Left hindlimb (tissue), 1 donor: ENCODE results near the gene SMNDC1.

Experiments used
- DNase-seq: peaks from one replicate; pipeline ENCODE4 v3.0.0-alpha.2; 2018

The SMNDC1 gene

DNA sequence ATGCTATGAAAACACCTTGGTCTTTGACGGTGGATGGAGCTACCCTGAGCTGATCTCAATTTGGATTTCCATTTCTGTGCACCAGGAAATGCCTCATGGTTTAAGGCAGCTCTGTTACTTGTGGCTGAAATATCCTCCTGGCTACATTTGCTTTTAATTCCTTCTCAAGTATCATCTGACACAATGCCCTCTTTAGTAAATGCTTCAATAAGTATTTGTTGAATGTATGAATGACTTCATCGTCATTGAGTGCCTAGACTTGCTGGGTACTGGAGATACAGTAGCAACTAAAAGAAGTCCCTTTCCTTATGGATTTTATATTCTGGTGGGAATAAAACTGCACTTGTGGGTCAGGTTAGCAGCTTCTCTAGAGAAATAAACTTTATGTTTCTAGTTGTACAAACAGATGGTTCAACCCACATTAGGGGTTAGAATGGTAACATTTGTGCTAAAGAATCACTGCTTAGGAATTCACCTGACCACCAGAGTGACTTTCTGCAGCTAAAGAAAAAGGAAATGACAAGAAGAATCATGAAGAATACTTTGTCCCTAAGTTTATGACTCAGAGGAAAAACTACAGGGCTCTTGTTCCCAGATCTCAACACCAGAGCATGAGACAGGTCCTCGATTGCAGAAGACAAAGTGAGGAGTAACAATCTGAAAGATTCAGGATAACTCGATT is 21.8 kb upstream of the SMNDC1 start:
- no peak for DNase-seq

DNA sequence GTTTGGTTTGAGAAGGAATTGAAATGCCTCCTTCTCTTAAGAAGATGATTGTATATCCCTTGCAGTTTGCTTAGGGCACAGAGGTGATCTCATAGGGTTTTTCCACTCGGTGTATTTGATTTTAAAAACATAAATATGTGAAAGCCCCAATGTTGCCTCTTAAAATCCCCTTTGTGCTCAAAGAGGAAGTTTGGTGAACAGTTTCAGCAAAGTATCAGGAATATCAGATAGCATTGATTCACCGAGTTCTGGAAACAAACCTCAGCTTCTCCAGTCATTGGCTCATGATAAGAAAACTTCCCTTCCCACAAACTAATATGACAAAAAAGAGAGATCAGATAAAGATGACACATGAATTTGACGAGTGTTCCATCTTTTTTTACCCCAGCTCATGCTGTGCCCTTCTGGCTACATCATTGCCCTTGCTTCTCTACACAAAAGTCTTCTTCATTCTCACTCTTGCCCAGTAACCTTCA is 20.1 kb upstream of the SMNDC1 start:
- no peak for DNase-seq

DNA sequence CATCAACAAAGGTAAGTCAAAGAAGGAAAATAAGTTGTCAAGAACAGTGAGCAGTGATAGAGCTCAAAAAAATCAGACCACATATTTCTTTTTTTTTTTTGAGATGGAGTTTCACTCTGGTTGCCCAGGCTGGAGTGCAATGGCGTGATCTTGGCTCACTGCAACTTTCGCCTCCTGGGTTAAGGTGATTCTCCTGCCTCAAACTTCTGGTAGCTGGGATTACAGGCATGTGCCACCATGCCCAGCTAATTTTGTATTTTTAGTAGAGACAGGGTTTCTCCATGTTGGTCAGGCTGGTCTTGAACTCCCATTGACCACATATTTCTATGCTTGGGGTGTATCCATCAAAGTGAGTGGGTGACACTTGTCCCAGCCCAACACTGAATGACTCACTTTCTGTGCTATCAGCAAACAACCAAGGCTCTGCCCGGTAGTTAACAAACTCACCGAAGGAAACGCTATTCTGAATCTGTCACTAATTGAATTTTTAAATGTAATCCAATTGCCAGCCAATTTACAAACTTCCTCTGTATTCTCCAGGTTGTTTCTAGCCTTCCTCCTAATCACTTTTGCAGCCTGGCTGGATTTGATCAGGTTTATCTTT is 19.6 kb upstream of the SMNDC1 start:
- DNase-seq = no peak

DNA sequence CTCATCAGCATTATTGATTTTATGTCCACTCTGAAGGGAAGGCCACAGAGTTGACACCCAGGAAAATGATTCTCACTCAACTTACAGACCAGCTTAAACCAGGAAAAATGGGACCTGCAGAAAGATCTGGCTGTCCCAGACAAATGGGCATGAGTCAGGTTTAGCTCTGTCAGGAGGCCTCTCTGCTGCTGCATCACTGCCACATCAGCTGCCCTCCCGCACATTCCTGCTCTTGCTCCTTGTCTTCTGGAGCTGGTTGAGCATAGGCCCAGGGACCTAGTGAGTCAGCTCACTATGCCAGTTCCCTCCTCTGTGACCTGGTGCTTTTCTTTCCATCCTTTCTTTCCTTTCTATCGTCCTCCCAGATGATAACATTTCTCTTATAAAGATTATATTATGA is 18.8 kb upstream of the SMNDC1 start:
- no peak for DNase-seq

DNA sequence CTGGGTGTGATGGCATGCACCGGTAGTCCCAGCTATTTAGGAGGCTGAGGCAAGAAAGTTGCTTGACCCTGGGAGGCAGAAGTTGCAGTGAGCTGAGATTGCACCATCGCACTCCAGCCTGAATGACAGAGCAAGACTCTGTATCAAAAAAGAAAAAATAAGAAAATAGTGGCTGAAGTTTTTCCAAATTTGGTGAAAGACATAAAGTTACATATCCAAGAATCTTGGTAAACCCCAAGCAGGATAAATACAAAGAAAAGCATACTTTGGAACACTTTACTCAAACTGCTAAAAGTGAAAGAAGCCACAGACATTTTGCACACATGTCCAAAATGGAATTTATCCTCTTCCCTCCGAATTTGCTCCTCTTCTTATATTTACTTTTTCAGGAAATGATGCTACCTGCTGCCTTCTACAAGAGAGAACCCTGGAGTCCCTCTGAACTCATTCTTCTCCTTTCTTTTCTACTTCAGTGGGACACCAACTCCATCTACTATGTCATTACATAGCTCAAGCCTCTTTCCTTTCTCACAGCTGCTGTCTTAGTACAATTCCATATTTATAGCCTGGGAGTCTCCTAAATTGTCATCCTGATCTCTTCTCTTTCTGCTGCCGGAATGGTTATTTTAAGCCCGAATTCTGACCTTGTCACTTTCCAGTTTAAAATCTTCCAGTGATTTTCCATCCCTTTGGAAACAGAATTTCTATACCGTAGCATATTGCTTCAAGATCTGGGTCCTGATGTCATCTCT is 17.3 kb upstream of the SMNDC1 start:
- DNase-seq = no peak

DNA sequence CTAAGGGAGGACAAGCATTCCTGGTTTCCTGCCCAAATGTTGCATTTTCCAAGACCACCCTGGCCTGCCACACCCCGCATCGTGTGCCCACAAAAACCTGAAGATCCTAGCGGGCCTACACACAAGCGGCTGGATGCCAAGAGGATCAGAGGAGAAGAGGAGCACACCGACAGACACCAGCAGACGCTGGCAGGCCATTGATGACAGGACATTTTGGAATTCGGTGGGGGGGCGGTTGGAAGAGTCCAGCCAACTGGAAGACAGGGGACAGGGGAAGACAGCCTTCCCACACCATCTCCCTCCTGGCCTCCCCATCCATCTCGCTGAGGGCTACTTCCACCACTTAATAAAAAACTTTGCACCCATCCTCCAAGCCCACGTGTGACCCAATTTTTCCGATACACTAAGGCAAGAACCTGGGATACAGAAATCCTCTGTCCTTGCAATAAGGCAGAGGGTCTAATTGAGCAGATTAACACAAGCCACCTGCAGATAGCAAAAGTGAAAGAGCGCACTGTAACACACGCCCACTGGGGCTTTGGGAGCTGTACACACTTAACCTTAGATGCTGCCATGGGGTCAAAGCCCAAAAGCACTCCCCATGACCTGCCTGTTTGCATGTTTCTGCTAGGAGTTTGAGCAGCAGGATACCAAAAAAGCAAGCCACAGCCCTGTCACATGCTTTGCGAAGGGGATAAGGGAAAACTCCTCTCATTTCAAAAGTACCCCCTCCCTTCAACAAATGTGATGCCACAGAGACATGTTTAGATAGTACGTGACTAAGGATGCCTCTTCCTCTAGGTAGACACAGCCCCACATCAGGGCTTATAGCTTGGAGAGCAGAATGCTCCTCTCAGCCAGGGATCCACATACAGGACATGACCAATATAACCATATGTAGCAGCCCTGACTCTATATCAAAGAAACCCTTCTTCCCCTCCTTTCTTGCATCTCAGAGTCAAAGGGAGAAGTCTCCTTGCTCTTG is 13.4 kb upstream of the SMNDC1 start:
- no peak for DNase-seq

DNA sequence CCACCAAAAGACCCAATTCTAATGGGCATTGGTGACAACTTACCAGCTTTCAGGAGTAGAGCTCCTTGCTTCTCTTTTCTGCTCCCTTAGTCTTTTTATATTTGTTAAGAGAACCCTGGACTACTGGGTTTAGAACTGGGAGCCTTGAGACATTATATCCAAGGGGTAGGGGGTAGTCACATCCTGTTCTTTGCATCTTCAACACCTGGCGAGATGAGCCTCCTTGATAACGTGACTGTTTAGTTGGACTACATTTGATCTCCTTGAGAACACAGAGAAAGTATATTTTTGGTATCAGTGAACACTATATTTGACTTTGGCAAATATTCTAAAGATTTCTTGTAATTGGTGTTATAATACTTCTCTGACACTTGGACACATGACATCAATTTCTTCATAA is 9.0 kb upstream of the SMNDC1 start:
- DNase-seq = no peak

DNA sequence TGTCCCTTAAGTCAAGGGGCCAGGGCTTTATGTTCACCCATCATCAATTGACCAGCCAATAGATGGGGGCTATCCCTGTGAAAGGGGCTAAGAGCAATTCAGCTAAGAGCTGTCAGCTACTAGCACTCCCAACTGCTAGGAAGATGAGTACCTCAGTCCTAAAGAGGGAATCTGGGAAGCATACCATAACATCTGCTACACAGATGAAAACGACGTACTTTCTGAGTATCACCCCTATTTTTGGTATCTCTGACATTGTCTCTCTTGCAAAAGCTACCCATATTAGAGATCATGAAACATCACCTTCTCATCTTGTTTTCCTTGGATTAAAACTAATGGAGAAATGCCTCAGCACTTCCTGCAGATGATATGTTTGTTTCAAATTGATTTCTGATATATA is 7.5 kb upstream of the SMNDC1 start:
- no peak for DNase-seq

DNA sequence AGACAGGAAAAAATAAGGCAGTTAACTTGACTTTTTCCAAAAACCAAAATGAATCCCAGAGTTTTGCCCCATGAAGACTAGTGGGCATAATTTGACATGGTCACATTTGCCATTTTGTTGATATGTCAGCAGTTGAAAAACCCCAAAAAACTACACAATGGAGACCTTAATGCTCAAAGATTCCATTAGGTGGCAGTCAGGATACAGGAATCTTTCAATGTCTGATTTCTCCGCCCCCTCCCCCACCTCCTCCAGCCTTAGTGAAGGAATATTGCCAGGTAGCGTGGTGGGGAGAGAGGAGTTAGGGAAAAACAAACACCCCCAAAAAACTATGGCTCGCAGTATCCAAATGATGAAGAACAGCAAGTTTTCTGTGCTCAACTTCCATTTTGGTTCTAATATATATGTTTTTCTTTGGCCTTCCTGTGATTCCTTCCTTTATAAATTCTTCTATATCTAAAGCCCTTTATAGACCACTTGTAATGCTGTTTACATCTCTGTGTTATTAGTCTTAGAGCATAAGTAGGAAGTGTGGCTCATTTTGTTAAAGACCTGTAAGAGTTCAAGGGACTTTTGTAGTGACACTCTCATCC is 6.7 kb upstream of the SMNDC1 start:
- DNase-seq = peak; percentile 44

DNA sequence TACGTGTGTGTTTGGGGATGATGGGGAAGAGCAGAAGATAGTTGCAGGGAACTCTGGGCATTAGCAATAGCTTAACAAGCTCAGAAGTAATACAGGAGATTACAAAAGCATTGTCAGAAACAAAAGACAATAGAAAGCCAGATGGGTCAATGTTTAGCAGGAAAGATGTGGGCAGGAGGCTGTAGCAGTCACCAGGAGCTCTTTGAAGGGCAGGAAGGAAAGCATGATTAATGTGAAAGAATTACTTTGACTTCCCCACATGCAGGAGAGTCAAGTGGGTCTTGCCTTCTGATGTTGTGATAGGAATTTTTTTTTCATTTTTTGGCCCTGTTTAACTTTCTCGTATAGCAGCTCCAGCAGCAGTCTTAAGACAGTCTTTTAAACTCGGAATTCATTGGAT is 6.0 kb upstream of the SMNDC1 start:
- DNase-seq = no peak

DNA sequence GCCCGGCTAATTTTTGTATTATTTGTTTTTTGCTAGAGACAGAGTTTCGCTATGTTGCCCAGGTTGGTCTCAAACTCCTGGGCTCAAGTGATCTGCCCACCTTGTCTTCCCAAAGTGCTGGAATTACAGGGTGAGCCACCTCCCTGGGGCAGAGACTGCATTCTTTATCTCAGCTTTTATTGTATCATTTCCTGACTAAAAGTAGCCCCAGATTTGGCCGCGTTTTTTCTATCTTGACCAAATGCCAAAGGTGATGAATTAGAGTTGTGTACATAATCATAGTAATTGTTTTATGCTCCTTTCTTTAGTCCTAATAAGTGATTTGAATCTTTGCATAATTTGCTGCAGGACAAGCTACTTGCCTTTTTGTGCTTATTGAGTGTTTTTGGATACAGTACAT is 3.1 kb upstream of the SMNDC1 start:
- DNase-seq = no peak

DNA sequence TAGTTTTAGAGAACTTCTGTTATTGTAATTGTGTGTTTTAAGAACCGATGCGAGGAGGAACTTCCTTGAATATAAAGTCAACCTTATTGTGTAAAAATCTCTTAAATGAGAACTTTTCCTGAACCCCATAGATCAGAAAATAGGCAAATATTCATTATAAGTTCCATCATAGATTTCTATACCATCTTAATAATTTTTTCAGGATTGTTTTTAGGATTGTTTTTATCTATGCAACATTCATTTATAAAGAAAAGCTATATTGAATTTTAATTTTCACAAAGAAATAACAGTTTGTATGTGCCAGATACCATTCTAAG is 1.7 kb upstream of the SMNDC1 start:
- DNase-seq = no peak

DNA sequence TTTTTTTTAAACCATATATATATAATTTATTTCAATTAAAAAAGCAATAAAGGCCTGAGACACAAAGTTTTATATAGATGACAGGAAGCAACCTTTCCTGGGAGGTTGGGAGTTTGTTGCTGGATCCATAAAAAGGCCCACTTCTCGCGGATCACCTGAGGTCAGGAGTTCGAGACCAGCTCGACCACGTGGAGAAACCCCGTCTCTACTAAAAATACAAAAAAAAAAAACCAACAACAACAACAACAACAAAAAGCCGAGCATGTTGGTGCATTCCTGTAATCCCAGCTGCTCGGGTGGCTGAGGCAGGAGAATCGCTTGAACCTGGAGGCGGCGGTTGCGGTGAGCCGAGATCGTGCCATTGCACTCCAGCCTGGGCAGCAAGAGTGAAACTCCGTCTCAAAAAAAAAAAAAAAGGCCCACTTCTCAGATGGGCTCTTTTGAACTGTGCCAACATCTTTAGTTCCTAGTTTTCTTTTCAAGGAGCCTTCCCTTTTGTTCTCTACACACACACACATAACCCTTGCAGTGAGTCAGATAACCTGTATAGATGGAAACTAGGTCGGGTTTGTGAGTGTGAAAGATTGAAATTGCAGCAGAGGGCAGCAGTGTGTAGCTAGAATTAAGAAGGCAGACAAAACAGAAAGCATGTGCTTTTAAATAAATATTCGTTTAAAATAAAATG is 1.2 kb upstream of the SMNDC1 start:
- no peak for DNase-seq

DNA sequence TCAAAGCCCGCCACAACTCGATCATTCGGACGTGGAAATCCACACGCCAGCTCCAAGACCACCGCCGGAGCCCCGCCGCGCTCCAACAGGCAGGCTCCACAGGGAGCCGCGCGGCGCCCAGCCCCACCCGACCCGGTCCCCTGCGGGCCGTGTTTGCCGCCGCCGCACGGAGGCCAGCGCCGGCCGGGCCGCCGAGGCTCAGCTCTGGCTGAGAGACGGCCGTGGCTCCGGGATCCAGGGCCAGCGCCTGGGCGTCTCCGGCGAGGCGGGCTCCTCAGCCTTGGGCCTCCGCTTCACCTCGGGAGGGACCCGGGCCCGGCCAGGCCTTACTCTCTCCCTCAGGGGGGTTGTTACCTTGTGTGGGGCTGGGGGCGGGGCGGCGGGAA is 333 bp downstream of the SMNDC1 start:
- DNase-seq = no peak

DNA sequence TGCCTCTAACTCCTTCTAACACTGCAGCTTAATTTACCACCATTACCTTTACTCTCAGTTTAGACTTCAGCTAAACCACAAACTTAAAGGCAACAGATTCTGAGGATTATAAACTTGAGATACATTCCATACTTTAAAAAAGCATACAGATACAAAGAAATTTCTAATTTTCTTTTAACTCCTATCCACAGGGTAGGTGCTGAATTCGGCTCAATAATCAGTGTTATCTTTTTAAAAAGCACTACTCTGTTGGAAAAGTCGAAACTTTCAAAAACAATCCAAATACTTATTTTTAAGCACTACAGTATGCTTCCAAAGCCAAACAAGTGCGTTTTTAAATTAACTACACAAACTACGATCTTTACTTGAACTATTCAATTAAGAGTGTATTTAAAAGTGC is 1.0 kb downstream of the SMNDC1 start:
- DNase-seq = no peak

DNA sequence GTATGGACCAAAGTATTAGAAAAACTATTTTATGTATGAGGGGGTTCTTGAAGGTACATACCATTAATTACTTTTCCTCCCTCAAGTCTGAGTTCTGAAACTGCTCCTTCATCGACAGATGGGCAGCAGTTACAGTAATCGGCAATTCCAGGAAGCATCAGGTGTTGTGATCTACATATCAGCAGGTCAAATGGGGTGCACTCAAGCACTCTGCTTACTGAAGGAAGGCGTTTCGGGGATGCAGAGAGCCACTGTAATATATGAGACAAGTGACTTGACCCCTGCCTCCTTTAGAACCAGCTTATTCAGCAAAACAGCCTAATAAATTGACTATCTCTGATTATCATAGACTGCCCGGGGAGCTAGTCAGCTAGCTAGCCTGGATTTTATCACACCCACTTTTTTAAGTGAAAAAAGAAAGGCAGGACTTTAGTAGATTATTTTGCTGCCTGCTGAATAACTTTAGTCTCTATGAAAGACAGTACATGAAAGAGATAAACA is 4.2 kb downstream of the SMNDC1 start:
- DNase-seq = no peak

DNA sequence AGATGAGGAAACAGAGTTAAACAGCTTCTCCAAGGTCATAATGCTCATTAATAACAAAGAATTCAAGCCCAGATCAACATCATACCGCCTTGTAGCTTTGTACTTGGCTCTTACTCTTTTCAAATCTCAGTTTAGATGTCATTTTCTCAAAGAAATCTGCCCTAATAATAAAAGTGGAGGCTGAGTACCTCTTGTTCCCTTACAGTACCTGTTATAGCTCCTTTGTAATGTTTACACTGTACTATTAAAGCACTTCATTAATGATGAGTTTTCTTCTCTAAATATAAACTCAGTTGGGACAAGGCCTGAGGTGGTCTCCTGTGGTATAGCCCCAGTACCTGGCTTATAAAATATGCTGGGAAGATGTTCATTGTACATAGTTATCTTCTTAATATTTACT is 7.8 kb downstream of the SMNDC1 start:
- DNase-seq = no peak

DNA sequence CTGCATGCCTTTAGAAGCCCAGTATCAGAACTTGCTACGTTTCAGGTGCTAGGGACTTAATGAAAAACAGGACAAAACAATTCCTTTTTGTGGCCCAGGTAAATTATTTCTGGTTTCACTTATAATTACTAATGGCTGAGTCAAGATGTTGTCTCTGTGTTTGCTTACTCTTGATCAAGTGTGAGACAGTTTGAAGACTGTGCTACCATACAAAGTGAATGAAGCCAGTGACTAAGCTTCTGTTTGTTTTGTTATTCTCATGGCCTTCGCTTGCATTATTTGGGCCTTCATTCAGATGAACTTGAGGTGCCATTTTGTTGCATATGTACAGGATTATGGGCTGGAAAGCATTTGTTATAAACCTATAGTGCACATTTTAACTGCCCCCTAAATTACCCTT is 17.9 kb downstream of the SMNDC1 start:
- no peak for DNase-seq

DNA sequence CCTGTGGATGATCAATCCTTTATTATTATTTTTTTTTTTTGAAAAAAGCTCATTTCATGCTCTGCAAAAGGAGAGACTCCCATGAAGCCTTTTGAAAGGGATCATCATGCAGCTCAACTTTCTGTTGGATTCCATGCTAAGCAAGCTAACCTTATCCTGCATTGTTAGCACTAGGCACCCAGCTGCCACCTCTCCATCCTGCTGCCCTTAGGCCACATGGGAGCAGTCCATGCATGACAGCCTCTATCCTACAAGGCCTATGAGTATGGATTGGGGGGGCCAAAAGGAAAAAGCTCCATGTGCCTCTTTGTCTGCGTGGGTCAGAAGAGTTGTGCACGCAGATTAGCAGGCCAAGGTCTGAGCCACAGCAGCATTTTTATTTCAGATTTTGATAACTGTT is 19.2 kb downstream of the SMNDC1 start:
- DNase-seq = no peak

DNA sequence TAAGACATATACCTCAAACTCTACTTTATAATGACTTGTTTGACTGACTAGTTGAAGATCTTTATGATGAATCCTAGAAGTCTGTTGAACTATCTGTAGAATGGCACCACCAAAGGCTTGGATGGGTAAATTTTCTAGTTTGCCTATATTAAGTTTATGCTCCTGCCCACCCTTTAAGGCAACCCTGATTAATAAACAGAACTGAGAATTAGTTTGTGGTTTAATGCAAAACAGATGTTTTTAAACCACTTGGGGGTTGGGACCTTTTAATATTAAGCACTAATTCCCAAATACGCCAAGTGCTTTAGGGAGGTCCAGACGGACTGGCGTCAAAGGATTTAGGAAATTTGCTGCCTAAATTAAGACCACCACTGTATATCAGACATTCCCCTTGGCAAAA is 20.5 kb downstream of the SMNDC1 start:
- DNase-seq = no peak

DNA sequence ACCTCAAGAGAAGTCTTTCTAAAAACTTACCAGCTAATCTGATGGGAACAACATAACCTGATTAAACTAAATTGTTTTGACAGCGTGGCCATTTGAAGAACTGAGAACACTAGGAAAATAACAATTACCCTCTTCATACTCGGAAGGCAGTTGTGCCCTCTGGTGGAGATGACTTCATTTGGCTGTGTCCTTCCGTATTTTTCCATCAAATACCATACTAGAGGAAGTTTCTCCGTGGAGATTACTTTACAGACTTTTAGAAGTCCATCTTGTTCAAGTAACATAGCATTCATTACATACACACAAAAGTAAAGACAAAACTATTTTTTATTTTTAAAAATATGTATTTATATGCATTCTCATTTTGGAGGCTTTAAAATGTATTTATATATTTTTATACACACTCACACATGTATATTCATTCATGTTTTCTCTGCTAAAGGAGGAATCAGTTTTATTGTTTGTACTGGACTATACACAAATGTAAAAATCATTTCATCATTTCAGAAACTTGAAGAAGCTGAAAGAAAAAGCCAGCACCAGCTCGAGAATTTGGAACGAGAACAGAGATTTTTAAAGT is 25.2 kb downstream of the SMNDC1 start:
- DNase-seq = peak; percentile 43
